Measurements from ENCODE around the gene ITM2B.
A peak's percentile ranks its signal among the peaks of the same experiment; 100 is the strongest.
"Not testable (repeated sequence)": the region's sequence is repeated elsewhere in the genome, so short reads cannot be mapped to it uniquely, and the experiment has no call there.

Gene ITM2B

DNA sequence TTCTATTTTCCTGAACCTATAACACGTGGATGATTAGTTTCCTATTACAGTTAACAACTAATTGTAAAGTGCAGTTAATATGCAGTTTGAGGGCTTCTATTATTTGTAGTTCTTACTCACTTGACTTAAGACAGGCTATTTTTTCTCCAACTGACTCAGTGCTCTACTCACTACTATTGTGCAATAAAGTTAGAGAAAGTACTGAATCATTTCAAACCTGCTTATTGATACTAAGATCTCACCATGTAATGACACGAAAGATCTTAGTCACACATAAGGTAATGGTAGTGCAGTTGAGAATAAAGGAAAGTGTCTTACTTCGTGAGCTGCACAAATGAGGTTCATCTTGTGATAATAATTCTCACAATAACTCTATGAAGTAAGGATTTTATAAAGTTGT lies 22.8 kb upstream of the ITM2B start:
- Histone ChIP-seq H3K4me3 (replicated peaks; ENCODE audit: low read depth, low read length) (no peak overlapping the region), H3K27me3 (replicated peaks; ENCODE audit: control insufficient read depth, insufficient read depth, low read length) (no peaks in the 10 kb centered on the region), H3K36me3 (ENCODE audit: control insufficient read depth, insufficient read depth, low read length) (no peaks in the 10 kb centered on the region)
- TF ChIP-seq, protein P1, sequence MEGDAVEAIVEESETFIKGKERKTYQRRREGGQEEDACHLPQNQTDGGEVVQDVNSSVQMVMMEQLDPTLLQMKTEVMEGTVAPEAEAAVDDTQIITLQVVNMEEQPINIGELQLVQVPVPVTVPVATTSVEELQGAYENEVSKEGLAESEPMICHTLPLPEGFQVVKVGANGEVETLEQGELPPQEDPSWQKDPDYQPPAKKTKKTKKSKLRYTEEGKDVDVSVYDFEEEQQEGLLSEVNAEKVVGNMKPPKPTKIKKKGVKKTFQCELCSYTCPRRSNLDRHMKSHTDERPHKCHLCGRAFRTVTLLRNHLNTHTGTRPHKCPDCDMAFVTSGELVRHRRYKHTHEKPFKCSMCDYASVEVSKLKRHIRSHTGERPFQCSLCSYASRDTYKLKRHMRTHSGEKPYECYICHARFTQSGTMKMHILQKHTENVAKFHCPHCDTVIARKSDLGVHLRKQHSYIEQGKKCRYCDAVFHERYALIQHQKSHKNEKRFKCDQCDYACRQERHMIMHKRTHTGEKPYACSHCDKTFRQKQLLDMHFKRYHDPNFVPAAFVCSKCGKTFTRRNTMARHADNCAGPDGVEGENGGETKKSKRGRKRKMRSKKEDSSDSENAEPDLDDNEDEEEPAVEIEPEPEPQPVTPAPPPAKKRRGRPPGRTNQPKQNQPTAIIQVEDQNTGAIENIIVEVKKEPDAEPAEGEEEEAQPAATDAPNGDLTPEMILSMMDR (IDR thresholded peaks at IDR 0.05; ENCODE audit: insufficient read depth, low read length, poor library complexity, severe bottlenecking) = no peak
- peak; percentile 24 for DNase-seq (ENCODE audit: extremely low read depth, insufficient read length)

DNA sequence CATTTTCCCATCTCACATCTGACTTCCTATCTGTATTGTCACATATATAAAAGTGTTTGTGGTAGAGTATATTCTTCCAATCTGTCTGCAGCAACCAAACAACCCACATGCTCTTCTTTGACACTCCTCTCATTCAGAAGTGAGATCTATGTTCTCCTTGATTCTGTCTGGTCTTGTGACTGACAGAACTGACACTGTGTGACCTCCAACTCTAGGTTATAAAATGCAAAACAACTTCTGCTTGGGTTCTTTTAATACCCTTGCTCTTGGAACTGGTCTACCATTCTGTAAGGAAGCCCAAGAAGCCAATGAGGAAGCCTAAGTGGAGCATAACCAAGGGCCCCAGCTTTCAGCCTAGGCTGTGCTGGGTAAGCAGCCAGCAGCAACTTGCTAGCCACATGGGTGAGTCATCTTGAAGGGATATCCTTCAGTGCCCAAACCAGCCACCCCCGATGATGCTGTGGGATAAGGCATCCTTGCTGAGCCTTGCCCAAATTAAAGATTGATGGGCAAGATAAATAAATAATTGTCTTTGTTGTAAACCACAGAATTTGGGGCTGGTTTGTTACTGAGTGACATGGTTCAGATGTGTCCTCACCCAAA lies 18.4 kb upstream of the ITM2B start:
- no peaks in the 10 kb centered on the region for H3K27me3 ChIP-seq (replicated peaks; ENCODE audit: control insufficient read depth, insufficient read depth, low read length)
- DNase-seq (ENCODE audit: extremely low read depth, insufficient read length) = no peak

DNA sequence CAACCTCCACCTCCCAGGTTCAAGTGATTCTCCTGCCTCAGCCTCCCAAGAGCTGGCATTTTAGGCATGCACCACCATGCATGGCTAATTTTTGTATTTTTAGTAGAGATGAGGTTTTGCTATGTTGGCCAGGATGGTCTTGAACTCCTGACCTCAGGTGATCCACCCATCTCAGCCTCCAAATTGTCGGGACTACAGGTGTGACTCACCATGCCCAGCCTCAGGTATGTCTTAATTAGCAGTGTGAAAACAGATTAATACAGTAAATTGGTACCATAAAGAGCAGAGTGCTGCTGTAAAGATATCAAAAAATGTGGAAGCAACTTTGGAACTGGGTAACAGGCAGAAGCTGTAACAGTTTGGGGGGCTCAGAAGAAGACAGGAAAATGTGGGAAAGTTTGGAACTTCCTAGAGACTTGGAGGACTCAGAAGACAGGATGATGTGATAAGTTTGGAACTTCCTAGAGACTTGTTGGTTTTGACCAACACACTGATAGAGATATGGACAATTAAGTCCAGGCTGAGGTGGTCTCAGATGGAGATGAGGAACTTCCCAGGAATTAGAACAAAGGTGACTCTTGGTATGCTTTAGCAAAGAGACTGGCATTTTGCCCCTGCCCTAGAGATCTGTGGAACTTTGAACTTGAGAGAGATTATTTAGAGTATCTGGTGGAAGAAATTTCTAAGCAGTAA lies 17.3 kb upstream of the ITM2B start:
- DNase-seq (ENCODE audit: extremely low read depth, insufficient read length); H3K27me3 ChIP-seq (replicated peaks; ENCODE audit: control insufficient read depth, insufficient read depth, low read length); H3K36me3 ChIP-seq (ENCODE audit: control insufficient read depth, insufficient read depth, low read length); H3K4me3 ChIP-seq (replicated peaks; ENCODE audit: low read depth, low read length): not testable (repeated sequence)

More for the DNA sequence above, 18.4 kb upstream of the ITM2B start:
- Histone ChIP-seq H3K4me3 (replicated peaks; ENCODE audit: low read depth, low read length) (no peak overlapping the region), H3K36me3 (ENCODE audit: control insufficient read depth, insufficient read depth, low read length) (no peaks in the 10 kb centered on the region)
- TF ChIP-seq, protein P1 (IDR thresholded peaks at IDR 0.05; ENCODE audit: insufficient read depth, low read length, poor library complexity, severe bottlenecking) = no peak

DNA sequence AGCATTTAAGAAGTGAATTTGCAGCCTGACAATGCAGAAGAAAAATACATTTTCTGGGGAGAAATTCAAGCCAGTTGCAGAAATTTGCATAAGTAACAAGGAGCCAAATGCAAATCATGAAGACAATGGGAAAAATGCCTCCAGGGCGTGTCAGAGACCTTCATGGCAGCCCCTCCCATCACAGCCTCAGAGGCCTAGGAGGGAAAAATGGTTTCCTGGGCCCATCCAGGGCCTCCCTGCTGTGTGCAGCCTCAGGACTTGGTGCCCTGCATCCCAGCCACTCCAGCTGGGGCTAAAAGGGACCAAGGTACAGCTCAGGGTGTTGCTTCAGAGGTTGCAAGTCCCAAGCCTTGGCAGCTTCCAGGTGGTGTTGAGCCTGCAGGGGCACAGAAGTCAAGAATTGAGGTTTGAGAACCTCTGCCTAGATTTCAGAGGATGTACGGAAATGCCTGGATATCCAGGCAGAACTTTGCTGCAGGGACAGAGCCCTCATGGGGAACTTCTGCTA lies 16.7 kb upstream of the ITM2B start:
- Histone ChIP-seq H3K36me3 (ENCODE audit: control insufficient read depth, insufficient read depth, low read length) (no peaks in the 10 kb centered on the region), H3K4me3 (replicated peaks; ENCODE audit: low read depth, low read length) (no peak overlapping the region), H3K27me3 (replicated peaks; ENCODE audit: control insufficient read depth, insufficient read depth, low read length) (no peaks in the 10 kb centered on the region)
- DNase-seq (ENCODE audit: extremely low read depth, insufficient read length) = no peak
- TF ChIP-seq, protein P1 (IDR thresholded peaks at IDR 0.05; ENCODE audit: insufficient read depth, low read length, poor library complexity, severe bottlenecking) = no peak

DNA sequence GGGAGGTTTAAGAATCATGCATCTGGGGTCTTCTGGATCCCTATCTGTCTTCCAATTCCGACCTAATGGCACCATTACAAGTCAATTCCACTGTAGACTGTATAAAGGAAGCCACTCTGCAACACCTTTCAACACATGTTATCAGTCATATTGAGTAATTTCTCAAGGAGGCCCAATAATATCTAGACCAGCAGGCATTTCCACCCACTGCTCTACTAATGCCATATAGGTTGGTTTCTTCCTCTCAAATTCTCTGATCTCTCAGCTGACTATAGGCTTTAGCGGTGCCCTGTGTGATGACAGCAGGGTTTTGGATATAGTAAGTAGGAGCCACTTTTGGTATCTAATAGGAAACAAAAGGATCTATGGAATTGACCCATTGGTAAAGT lies 12.4 kb upstream of the ITM2B start:
- Histone ChIP-seq H3K27me3 (replicated peaks; ENCODE audit: control insufficient read depth, insufficient read depth, low read length) (no peaks in the 10 kb centered on the region), H3K36me3 (ENCODE audit: control insufficient read depth, insufficient read depth, low read length) (no peaks in the 10 kb centered on the region), H3K4me3 (replicated peaks; ENCODE audit: low read depth, low read length) (no peak overlapping the region)
- no peak for DNase-seq (ENCODE audit: extremely low read depth, insufficient read length)
- TF ChIP-seq, protein P1 (IDR thresholded peaks at IDR 0.05; ENCODE audit: insufficient read depth, low read length, poor library complexity, severe bottlenecking) = no peak

DNA sequence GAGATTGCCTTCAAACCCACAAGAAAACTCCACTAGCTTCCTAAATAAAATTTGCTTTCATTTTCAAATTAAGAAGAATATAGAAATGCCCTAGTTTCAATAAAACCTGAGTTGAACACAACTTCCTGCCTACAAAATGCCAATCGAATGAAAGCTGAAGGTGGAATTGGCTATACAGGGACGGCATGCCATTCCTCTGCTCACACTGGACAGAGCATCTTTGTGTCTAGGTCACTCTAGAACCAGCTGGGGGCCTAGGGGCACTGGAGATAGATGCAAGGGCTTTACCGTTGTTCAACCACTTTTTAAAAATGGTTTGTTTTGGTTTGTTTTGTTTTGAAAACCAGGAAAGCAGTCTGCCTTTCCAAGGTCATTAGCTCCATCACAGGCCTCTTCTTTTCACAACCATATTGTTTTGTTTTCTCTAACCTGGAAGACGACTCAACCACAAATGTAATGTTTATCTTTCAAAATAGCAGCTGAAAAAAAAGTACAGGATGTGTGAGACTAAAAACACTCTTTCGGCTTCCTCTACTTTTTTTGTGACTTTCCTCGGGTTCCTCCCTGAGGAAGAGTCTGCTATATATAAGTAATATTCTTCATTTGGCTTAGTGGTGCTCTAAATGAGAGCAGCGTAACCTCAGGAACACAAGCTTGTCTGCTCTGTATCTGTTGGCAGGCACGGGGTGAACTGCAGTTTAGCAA lies 11.9 kb upstream of the ITM2B start:
- no peaks in the 10 kb centered on the region for H3K27me3 ChIP-seq (replicated peaks; ENCODE audit: control insufficient read depth, insufficient read depth, low read length)

More for the DNA sequence above, 11.9 kb upstream of the ITM2B start:
- Histone ChIP-seq H3K4me3 (replicated peaks; ENCODE audit: low read depth, low read length) (no peak overlapping the region), H3K36me3 (ENCODE audit: control insufficient read depth, insufficient read depth, low read length) (no peaks in the 10 kb centered on the region)
- DNase-seq (ENCODE audit: extremely low read depth, insufficient read length) = no peak
- TF ChIP-seq, protein P1 (IDR thresholded peaks at IDR 0.05; ENCODE audit: insufficient read depth, low read length, poor library complexity, severe bottlenecking) = no peak
